Stimulated activated CD4-positive, alpha-beta T cell treated with anti-CD3 and anti-CD28 coated beads, Interleukin-4, amount 100 ng/mL, for 24 hours (primary cell): ENCODE data around the gene ZP1.
"Not testable (repeated sequence)": the region's sequence is repeated elsewhere in the genome, so short reads cannot be mapped to it uniquely, and the experiment has no call there.

Source experiments
- DNase-seq: peaks from one replicate; pipeline ENCODE4 v3.0.0-alpha.2; 2020

ZP1 gene, protein sequence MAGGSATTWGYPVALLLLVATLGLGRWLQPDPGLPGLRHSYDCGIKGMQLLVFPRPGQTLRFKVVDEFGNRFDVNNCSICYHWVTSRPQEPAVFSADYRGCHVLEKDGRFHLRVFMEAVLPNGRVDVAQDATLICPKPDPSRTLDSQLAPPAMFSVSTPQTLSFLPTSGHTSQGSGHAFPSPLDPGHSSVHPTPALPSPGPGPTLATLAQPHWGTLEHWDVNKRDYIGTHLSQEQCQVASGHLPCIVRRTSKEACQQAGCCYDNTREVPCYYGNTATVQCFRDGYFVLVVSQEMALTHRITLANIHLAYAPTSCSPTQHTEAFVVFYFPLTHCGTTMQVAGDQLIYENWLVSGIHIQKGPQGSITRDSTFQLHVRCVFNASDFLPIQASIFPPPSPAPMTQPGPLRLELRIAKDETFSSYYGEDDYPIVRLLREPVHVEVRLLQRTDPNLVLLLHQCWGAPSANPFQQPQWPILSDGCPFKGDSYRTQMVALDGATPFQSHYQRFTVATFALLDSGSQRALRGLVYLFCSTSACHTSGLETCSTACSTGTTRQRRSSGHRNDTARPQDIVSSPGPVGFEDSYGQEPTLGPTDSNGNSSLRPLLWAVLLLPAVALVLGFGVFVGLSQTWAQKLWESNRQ

GRCh38 chr11:60866911-60867870 lies at the start of gene ZP1:
Gene ZP1, plus strand, starts transcription at chr11:60867542. Its CDS starts 20 bp downstream, at chr11:60867562.
- no peak for DNase-seq

DNA sequence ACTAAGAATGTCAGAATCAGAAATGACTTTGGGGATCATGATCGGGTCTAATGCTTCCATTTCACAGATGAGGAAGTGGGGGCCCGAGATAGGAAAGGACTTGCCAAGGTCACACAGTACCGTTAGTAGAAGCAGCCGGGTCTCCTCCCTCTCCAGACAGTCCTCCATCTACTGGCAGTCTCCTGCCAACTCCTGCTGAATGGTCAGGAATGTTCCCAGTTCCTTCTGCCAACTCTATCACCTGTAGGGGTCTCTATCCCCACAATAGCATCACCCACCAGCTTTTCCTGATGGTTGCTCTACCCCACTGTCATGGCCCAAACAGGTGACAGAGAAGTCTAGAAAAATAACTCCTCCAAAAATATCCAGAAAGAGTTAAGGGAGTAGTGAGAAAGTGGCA lies 49.3 kb upstream of the ZP1 start:
- DNase-seq: no peak

DNA sequence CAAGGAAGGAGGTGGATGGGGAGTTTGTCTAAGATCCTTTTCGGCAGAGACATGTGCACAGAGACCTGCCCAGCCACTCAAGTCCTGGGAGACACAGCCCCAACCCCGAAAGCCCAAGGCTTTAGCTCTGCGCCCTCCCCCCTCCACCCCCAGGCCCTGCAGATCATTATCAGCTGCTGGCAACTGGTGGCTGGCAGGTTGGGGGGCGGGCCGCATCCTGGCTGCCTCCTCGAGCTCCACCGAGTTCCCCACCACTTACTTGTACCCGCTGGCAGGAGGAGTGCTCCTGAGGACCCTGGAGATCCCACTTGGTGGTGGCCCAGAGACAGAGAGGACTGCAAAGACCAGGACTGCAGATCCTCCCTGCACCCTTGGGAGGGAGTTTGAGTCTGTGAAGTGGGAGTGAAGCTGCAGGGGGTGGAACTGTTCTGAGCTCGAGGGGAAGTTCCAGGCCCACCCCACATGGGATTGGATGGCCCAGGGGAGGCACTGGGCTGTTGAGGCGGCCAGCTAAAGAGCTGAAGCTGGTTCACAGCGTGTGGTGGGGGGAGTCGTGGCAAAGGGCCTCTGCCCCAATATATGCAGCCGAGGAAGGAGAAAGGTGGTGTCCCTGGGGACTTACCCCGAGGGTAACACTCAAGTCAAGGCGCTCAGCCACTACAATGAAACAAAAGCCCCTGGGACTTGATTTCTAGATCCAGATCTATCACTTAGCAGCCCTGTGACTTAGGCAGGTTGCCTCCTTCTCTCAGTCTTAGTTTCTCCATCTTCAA lies 45.3 kb upstream of the ZP1 start:
- no peak for DNase-seq

- DNase-seq: not testable (repeated sequence)
Measured at GRCh38 chr11:60823745-60824306, 43.5 kb upstream of the ZP1 start.

GRCh38 chr11:60825118-60825517 lies 42.2 kb upstream of the ZP1 start:
- DNase-seq: no peak

GRCh38 chr11:60825790-60826189 lies 41.6 kb upstream of the ZP1 start:
- DNase-seq: no peak

DNA sequence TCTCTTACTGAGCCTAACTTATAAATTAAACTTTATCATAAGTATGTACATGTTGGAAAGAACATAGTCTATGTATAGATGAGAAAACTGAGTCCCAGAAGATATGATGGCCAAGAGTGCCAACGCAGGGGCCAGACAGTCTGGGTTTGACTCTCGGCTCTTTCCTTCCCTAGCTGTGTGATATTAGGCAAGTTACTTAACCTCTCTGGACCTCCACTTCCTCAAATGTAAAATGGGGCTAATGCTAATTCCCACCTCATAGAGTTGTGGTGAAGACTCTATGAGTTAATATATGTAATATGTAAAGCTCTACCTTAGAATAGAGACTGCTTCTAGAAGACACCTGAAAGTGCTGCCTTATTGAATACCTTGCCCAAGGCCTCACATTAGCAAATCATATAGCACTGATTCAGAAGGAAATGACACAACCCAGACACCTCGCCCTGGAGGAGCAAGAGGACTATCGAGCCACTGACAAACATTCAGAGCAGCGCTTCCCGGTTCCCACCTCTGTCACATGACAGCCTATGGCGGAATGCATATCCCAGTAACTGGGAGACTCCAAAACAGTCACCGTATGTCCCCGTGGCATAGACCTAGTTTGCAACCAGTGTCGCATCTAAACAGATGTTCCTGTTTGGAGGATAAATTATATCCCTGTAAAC lies 36.7 kb upstream of the ZP1 start:
- no peak for DNase-seq

DNA sequence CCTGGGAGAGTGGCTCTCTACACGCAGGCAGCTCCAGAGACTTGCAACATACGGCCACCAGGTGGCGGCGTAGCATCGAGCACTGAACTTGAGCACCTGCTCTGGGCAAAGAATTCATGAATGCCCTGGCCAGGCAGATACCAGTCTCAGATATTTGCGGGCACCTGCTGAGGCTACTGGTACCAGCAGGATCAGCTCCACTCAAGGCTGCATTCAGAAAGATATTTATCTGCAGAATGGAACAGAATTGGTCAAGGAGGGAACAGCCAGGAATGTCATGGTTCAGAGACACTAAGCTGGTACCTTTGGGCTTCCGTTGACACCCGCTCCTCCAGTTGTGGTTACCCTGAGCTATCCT lies 36.2 kb upstream of the ZP1 start:
- DNase-seq: peak; percentile 83

GRCh38 chr11:60831501-60832079 lies 35.8 kb upstream of the ZP1 start:
- DNase-seq: no peak

- DNase-seq: no peak
Measured at GRCh38 chr11:60834742-60835533, 32.4 kb upstream of the ZP1 start.

- no peak for DNase-seq
Measured at GRCh38 chr11:60835534-60835846, 31.9 kb upstream of the ZP1 start.

DNA sequence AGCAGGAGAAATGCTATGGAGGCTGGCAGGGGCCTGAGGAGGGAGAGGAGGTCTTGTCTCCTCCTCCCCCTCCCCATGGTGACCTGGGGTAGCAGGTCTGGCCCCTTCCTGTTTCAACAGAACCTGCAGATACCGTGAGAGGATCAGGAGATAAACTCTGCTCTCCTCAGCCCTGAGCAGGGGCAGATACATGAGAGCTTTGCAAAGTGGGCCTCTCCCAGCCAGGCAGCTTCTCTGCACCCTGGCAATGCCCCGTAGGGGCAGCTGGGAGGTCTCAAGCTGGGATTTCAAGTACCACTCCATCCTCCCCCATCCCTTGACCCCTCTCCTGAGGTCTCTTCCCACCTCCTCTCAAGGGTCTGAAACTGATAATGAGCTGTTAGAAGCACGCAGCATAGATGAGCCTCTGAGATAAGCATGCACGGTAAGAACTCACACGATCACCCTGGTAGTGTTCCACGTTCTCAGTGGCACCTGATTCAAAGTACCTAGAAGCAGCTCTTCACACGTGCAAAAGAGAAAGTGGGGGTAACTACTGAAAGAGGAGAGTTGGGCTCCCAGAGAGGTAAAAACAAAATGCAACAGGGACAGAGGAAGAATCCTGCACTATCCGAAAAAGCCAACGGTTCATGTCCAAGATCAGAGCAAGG lies 30.4 kb upstream of the ZP1 start:
- DNase-seq: no peak

DNA sequence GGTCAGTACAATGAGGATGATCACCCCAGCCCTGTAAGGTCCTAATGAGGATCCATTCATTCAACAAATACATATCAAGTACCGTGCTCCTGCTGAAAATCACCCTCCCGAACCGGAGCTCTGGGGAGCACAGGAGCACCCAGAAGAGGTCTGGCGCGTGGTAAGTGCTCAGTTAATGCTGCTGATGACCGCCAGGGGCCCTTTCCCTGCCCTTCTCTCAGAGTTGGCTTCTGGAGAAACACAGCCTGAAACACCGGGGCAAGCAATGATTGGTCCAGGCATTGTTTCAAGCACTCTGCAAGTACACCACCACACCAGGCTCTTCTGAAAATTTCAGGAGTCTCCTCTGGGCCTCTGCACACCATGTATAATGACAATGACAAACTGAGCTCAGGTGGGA lies 29.2 kb upstream of the ZP1 start:
- DNase-seq: no peak

GRCh38 chr11:60840470-60841430 lies 26.6 kb upstream of the ZP1 start:
- DNase-seq: no peak

DNA sequence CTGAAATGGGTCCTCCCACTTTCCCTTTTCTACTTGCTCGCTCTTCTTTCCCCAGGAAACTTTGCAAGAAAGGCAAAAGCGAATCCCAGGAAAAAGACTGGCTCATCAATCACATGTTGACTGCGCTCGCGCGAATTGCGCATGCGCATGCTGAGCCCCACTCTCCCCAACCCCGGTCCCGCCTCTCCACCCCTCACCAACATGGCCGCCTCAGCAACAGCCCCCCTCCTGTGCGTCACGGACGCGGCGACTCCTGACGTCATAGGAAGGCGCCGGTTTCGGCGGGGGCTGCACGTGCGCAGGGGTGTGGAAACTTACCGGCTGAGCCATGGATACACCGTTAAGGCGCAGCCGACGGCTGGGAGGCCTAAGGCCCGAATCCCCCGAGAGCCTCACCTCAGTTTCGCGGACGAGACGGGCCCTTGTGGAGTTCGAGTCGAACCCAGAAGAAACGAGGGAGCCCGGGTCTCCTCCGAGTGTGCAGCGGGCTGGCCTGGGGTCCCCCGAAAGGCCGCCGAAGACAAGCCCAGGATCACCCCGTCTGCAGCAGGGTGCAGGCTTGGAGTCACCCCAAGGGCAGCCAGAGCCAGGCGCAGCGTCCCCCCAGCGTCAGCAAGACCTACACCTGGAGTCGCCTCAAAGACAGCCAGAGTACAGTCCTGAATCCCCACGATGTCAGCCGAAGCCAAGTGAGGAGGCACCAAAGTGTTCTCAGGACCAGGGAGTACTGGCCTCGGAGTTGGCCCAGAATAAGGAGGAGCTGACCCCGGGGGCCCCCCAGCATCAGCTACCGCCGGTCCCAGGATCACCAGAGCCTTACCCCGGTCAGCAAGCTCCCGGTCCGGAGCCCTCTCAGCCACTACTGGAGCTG lies 25.3 kb upstream of the ZP1 start, which contains the start of gene CCDC86:
CCDC86 (plus strand) TSS at position 317 of the 871 bp plus-strand sequence; CDS start at position 329, 12 bp downstream.
- peak; percentile 98 for DNase-seq

DNA sequence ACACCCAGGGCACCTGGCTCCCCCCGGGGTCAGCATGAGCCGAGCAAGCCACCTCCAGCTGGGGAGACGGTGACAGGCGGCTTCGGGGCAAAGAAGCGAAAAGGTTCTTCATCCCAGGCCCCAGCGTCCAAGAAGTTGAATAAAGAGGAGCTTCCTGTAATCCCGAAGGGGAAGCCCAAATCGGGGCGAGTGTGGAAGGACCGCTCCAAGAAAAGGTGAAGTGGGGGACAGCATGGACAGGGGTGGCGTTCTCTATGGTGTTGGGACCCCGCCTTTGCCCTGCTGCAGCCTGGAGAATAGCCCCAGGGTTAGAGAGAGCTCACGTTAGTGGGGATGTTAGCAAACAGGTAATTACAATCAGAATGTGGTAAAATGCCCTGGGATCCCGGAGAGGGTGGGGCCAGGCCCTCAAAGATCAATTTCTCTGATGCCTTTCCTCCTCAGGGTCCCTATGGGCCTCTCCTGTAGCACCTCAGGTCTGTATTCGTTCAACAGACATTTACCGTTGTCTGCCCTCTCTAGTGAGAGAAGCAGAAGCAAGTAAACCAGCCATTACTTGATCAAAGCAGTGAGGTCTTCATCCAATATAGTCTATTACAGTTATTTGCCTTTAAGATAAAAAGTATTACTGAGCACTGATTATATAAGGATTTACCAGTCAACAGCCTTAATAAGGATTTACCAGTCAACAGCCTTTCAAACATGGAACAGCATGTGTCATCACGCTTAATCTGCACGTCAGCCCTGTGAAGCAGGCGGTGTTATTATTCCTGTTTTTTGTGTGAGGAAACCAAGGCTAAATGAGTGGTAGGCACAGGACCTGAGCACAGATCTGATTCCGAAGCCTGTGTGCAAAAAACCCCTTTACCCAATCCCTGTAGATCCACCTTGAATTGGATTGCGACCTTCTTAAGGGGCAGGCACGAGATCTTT lies 24.4 kb upstream of the ZP1 start:
- no peak for DNase-seq
